Stomach (tissue), 9 donors: ENCODE results near the gene SMAD5. TPM values are rescaled to one million over a fixed set of nuclear protein-coding genes. Genes with fewer than 3 reads are reported as not detected.

Source experiments
- DNase-seq, 2 donors: peaks; one replicate each; pipeline versions ENCODE4 v3.0.0 to v3.0.0-alpha.2; 2013 to 2019
- H3K27ac ChIP-seq, 5 donors: fragments of 200-600 bp in 4 of 5; sonication (generic) in 4 of 5; one replicate each; pipeline ENCODE4 v1.5.1; 2013 to 2019; ENCODE audit warnings: mild to moderate bottlenecking in 1 of 5, moderate library complexity in 1 of 5
- H3K27me3 ChIP-seq, 3 donors: fragments of 200-600 bp; sonication (generic); one replicate each; pipeline ENCODE4 v1.5.1; 2017 to 2019; ENCODE audit warnings: mixed run types in 1 of 3
- H3K36me3 ChIP-seq, 4 donors: fragments of 200-600 bp; sonication (generic); 1 replicate in 3 of 4; 2 replicates in 1 of 4; pipeline ENCODE4 v1.5.1; 2016 to 2019
- H3K4me1 ChIP-seq, 4 donors: fragments of 200-600 bp; sonication (generic); one replicate each; pipeline ENCODE4 v1.5.1; 2016 to 2019
- H3K4me3 ChIP-seq, 4 donors: fragments of 200-600 bp; sonication (generic) in 3 of 4; one replicate each; pipeline ENCODE4 v1.5.1; 2016 to 2019; ENCODE audit warnings: mild to moderate bottlenecking in 1 of 4
- H3K9me3 ChIP-seq, 4 donors: fragments of 200-600 bp; sonication (generic); one replicate each; pipeline ENCODE4 v1.5.1; 2016 to 2019
- CTCF ChIP-seq, 7 experiments: fragments of 450-650 bp in 4 of 7; fragments of 200-600 bp in 3 of 7; sonication (generic) in 3 of 7; IDR thresholded peaks; one replicate each; pipeline ENCODE4 v1.5.1; 2016 to 2019; ENCODE audit warnings: antibody characterized with exemption in 7 of 7, control low read depth in 2 of 7, mild to moderate bottlenecking in 1 of 7
- EP300 ChIP-seq: sonication (generic); formaldehyde crosslinking; IDR thresholded peaks from one replicate; pipeline ENCODE4 v1.6.1; 2017; ENCODE audit warnings: antibody characterized with exemption
- POLR2A ChIP-seq, 4 donors: fragments of 450-650 bp; IDR thresholded peaks; one replicate each; pipeline ENCODE4 v1.6.1; 2016; ENCODE audit warnings: antibody characterized with exemption in 4 of 4, control low read depth in 2 of 4, mild to moderate bottlenecking in 1 of 4, moderate library complexity in 1 of 4
- POLR2AphosphoS5 ChIP-seq, 3 donors: sonication (generic); formaldehyde crosslinking; IDR thresholded peaks; one replicate each; pipeline ENCODE4 v1.6.1; 2016; ENCODE audit warnings: antibody characterized with exemption in 3 of 3
- WGBS, 5 donors: extraction: QIAGEN DNeasy Blood & Tissue Kit in 3 of 5; methylation state at CpG; one replicate each; pipeline versions ENCODE4 v1.1.5 to v1.1.7; 2013 to 2018; 5-methylcytosine and 5-hydroxymethylcytosine counted together
- intact Hi-C: fragments of 100-400 bp; cut with DNase I; formaldehyde crosslinking; loops from one replicate; pipeline ENCODE4 v1.15.1; 2023; ENCODE audit warnings: low total_unique reads
- polyA plus RNA-seq, 3 donors: library from polyadenylated mRNA; stranded (reverse); fragments of 200-250 nt; gene quantifications; one replicate each; pipeline ENCODE4 v1.2.3, GENCODE V29; 2013
- total RNA-seq, 5 donors: library from RNA; depleted of rRNA; stranded (reverse); fragments of >200 nt; gene quantifications; one replicate each; pipeline versions ENCODE4 v1.1.0 to v1.2.3, GENCODE V29; 2014 to 2016
- donor health status: healthy with polysubstance abuse.
- donor health status: Bipolar disorder and iron deficiency.
- donor health status: healthy.

The SMAD5 gene
- total and polyA plus RNA-seq, 8 donors: 6.8 to 220 (median 24.0) TPM

GRCh38 chr5:136169218-136169617, 36.6 kb downstream of the SMAD5 start:
- Histone ChIP-seq H3K4me1 (no peaks in the 10 kb centered on the region), H3K36me3 (peaks cover 10 to 67% (median 60%) of the 10 kb centered on the region in 4 donors), H3K9me3 (no peaks in the 10 kb centered on the region), H3K27ac (no peak overlapping the region), H3K27me3 (no peaks in the 10 kb centered on the region), H3K4me3 (no peak overlapping the region)
- TF ChIP-seq POLR2AphosphoS5 (IDR thresholded peaks at IDR 0.05) (no peak), CTCF (IDR thresholded peaks at IDR 0.05) (no peak), EP300 (no peak), POLR2A (IDR thresholded peaks at IDR 0.05) (no peak)
- 86 to 97% (median 93%) methylated on average over 3 of the region's 3 CpGs for WGBS, 5 donors
- no peak for DNase-seq
- intact Hi-C loops: no loop called here

- H3K36me3 ChIP-seq: peaks cover 18 to 79% (median 77%) of the 10 kb centered on the region in 4 donors
- no peak overlapping the region for H3K27ac ChIP-seq
- no peaks in the 10 kb centered on the region for H3K9me3 ChIP-seq
- TF ChIP-seq POLR2A (IDR thresholded peaks at IDR 0.05): no peak
- TF ChIP-seq POLR2AphosphoS5 (IDR thresholded peaks at IDR 0.05): no peak
- TF ChIP-seq EP300: no peak
- TF ChIP-seq CTCF (IDR thresholded peaks at IDR 0.05): peak in 4 of 7 experiments; percentile 31 to 52 (median 42)
- H3K4me3 ChIP-seq: no peak overlapping the region
- 89 to 95% (median 94%) methylated on average over 2 of the region's 2 CpGs for WGBS, 5 donors
- intact Hi-C loops: no loop called here
- H3K4me1 ChIP-seq: no peaks in the 10 kb centered on the region
- peak in 1 of 2 donors; percentile 80 for DNase-seq
- no peaks in the 10 kb centered on the region for H3K27me3 ChIP-seq
Observed at GRCh38 chr5:136174021-136174659, 41.5 kb downstream of the SMAD5 start.

- WGBS, 5 donors: 83 to 93% (median 89%) methylated on average over 1 of the region's 1 CpG
- H3K27ac ChIP-seq: no peak overlapping the region
- H3K4me3 ChIP-seq: no peak overlapping the region
- H3K27me3 ChIP-seq: no peaks in the 10 kb centered on the region
- peaks cover 0 to 48% (median 44%) of the 10 kb centered on the region in 4 donors for H3K36me3 ChIP-seq
- intact Hi-C loops: no loop called here
- TF ChIP-seq POLR2A (IDR thresholded peaks at IDR 0.05) (no peak), CTCF (IDR thresholded peaks at IDR 0.05) (no peak), POLR2AphosphoS5 (IDR thresholded peaks at IDR 0.05) (no peak), EP300 (no peak)
- H3K4me1 ChIP-seq: peaks cover 0 to 6% (median 2%) of the 10 kb centered on the region in 4 donors
- DNase-seq: no peak
- no peaks in the 10 kb centered on the region for H3K9me3 ChIP-seq
Observed at GRCh38 chr5:136182618-136183017, 50.0 kb downstream of the SMAD5 start.

GRCh38 chr5:136185974-136186665, 53.5 kb downstream of the SMAD5 start:
- peaks cover 0 to 12% (median 10%) of the 10 kb centered on the region in 3 donors for H3K27me3 ChIP-seq
- 78 to 91% (median 83%) methylated on average over 5 of the region's 5 CpGs for WGBS, 5 donors
- DNase-seq: no peak
- TF ChIP-seq POLR2A (IDR thresholded peaks at IDR 0.05): no peak
- no peak for TF ChIP-seq EP300
- TF ChIP-seq CTCF (IDR thresholded peaks at IDR 0.05): no peak
- TF ChIP-seq POLR2AphosphoS5 (IDR thresholded peaks at IDR 0.05): no peak
- peaks cover 0 to 34% (median 27%) of the 10 kb centered on the region in 4 donors for H3K36me3 ChIP-seq
- no peaks in the 10 kb centered on the region for H3K9me3 ChIP-seq
- no peak overlapping the region for H3K27ac ChIP-seq
- H3K4me3 ChIP-seq: no peak overlapping the region
- peaks cover 4 to 16% (median 7%) of the 10 kb centered on the region in 4 donors for H3K4me1 ChIP-seq
- intact Hi-C loops: no loop called here
